CD4-positive, alpha-beta T cell (primary cell): Measurements from ENCODE around the gene HOTAIR. TPM values are rescaled to one million over a fixed set of nuclear protein-coding genes. Genes with fewer than 3 reads are reported as not detected.
A peak's percentile ranks its signal among the peaks of the same experiment; 100 is the strongest.

Source experiments
- ATAC-seq: fragments of 200-7000 bp; cut with Tn5 transposase; one replicate; pipeline ENCODE4 v1.10.0; 2022; ENCODE audit warnings: mild to moderate bottlenecking; ENCODE audit not compliant: poor library complexity
- CTCF ChIA-PET: fragments of 350-600 bp; sonication (Branson Sonifier 250); formaldehyde crosslinking; loops from one replicate; lab custom pipeline; 2021; ENCODE audit warnings: antibody characterized with exemption, inconsistent platforms; lab: Charles Lee
- POLR2A ChIA-PET: fragments of 350-600 bp; sonication (Branson Sonifier 250); formaldehyde crosslinking; loops from one replicate; lab custom pipeline; 2021; ENCODE audit warnings: antibody characterized with exemption, inconsistent platforms; lab: Charles Lee
- DNase-seq, 14 experiments: peaks; one replicate each; pipeline ENCODE4 v3.0.0-alpha.2; 2013 to 2020; ENCODE audit warnings: mixed read lengths in 2 of 14
- H3K27ac ChIP-seq, 2 donors: one replicate each; pipeline versions ENCODE4 v1.5.1 to v1.7.0; 2013; ENCODE audit warnings: low read length in 2 of 2, low read depth in 1 of 2, mild to moderate bottlenecking in 1 of 2
- H3K27me3 ChIP-seq, 2 experiments: 1 replicate in 1 of 2; 2 replicates in 1 of 2; pipeline versions ENCODE4 v1.6.1 to v1.7.0; 2013; ENCODE audit warnings: low read length in 2 of 2, control low read depth in 1 of 2, mild to moderate bottlenecking in 1 of 2, moderate library complexity in 1 of 2; ENCODE audit not compliant: insufficient read depth in 2 of 2, control insufficient read depth in 1 of 2
- H3K36me3 ChIP-seq: one replicate; pipeline ENCODE4 v1.6.1; 2013; ENCODE audit warnings: low read length, control low read depth; ENCODE audit not compliant: insufficient read depth
- H3K4me1 ChIP-seq: one replicate; pipeline ENCODE4 v1.6.1; 2013; ENCODE audit warnings: low read length, control low read depth; ENCODE audit not compliant: insufficient read depth
- H3K4me3 ChIP-seq: one replicate; pipeline ENCODE4 v1.5.1; 2013; ENCODE audit warnings: mild to moderate bottlenecking, low read length, moderate library complexity
- H3K9me3 ChIP-seq, 2 experiments: 1 replicate in 1 of 2; 2 replicates in 1 of 2; pipeline versions ENCODE4 v1.6.1 to v1.7.0; 2013; ENCODE audit warnings: low read length in 2 of 2, mild to moderate bottlenecking in 2 of 2, control low read depth in 1 of 2, moderate library complexity in 1 of 2; ENCODE audit not compliant: control insufficient read depth in 1 of 2, insufficient read depth in 1 of 2
- H3K27ac Mint-ChIP-seq: one replicate; pipeline ENCODE4 v1.8.0; 2020; ENCODE audit warnings: mixed read lengths
- H3K27me3 Mint-ChIP-seq: one replicate; pipeline ENCODE4 v1.8.0; 2021; ENCODE audit warnings: mixed read lengths
- H3K36me3 Mint-ChIP-seq: one replicate; pipeline ENCODE4 v1.8.0; 2021; ENCODE audit warnings: low read depth, mixed read lengths
- H3K4me1 Mint-ChIP-seq: one replicate; pipeline ENCODE4 v1.8.0; 2021; ENCODE audit warnings: low read depth, mixed read lengths
- H3K4me3 Mint-ChIP-seq: one replicate; pipeline ENCODE4 v1.8.0; 2020; ENCODE audit warnings: mild to moderate bottlenecking, mixed read lengths
- H3K9me3 Mint-ChIP-seq: one replicate; pipeline ENCODE4 v1.8.0; 2020; ENCODE audit warnings: mixed read lengths
- intact Hi-C, 2 experiments: fragments of 100-400 bp; cut with DNase I in 1 of 2; cut with micrococcal nuclease in 1 of 2; formaldehyde crosslinking; loops; one replicate each; pipeline versions ENCODE4 v1.15.1 to v1.9.0; 2023 to 2025; cut with DNase I, micrococcal nuclease
- total RNA-seq, 174 experiments: library from RNA in 2 of 174; stranded (reverse) in 2 of 174; gene quantifications; one replicate each; pipeline ENCODE4 v1.2.3 and lab custom pipeline; 2021 to 2026
- TF ChIP-seq, protein P1 (sequence below): fragments of 200-600 bp; IDR thresholded peaks from one replicate; pipeline ENCODE4 v1.8.0; 2022; ENCODE audit warnings: antibody characterized with exemption, mild to moderate bottlenecking

The HOTAIR gene
- total RNA-seq, 2 experiments from 2014 or later, result not detected

DNA sequence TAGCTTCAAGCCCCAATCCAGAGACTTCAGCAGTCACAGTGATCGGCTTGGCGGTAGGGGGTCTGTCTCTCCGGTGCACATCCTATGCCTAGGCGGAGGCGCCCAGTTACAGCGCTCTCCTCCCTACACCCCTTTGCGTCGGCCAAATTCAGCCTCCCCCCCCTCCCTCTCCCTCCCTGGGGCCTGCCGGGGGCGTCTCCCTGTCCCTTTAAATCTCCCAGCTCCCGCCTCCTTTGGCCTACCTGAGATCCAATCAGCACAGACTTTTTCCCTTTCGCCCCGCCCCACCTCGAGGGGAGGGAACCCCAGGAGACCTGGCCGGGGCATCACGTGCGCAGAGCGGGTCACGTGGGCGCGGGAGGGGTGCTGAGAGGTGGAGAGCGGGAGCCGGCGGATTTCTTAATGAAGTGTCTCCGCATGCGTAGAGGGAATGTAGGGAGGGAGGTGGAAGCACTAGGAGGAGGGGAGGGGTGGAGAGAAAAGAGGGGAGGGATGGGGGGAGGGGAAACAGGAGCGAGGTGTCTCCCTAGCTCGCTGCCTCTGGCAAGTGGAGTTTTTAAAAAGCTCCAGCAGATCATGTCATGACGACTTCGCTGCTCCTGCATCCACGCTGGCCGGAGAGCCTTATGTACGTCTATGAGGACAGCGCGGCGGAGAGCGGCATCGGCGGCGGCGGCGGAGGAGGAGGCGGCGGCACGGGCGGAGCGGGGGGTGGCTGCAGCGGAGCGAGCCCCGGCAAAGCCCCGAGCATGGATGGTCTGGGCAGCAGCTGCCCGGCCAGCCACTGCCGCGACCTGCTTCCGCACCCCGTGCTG is 36.2 kb downstream of the HOTAIR start, which contains the start of gene HOXC13:
TSS of gene HOXC13 (plus strand) at position 506 of the 815 bp plus-strand sequence. CDS start at position 582, 76 bp downstream.
- ATAC-seq (peak; percentile 46), DNase-seq (peak in 4 of 14 experiments; percentile 16 to 48 (median 32))
- no peaks in the 10 kb centered on the region for H3K36me3 Mint-ChIP-seq
- Histone ChIP-seq H3K36me3 (no peaks in the 10 kb centered on the region), H3K4me1 (peaks cover 19% of the 10 kb centered on the region), H3K27me3 (peaks cover 82 to 98% of the 10 kb centered on the region in 2 experiments), H3K4me3 (no peak within 1 kb of the TSS), H3K27ac (no peak within 1 kb of the TSS), H3K9me3 (peaks cover 0 to 38% of the 10 kb centered on the region in 2 experiments)
- peaks cover 35% of the 10 kb centered on the region for H3K4me1 Mint-ChIP-seq
- TF ChIP-seq, protein P1, sequence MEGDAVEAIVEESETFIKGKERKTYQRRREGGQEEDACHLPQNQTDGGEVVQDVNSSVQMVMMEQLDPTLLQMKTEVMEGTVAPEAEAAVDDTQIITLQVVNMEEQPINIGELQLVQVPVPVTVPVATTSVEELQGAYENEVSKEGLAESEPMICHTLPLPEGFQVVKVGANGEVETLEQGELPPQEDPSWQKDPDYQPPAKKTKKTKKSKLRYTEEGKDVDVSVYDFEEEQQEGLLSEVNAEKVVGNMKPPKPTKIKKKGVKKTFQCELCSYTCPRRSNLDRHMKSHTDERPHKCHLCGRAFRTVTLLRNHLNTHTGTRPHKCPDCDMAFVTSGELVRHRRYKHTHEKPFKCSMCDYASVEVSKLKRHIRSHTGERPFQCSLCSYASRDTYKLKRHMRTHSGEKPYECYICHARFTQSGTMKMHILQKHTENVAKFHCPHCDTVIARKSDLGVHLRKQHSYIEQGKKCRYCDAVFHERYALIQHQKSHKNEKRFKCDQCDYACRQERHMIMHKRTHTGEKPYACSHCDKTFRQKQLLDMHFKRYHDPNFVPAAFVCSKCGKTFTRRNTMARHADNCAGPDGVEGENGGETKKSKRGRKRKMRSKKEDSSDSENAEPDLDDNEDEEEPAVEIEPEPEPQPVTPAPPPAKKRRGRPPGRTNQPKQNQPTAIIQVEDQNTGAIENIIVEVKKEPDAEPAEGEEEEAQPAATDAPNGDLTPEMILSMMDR, result no peak
- no peak within 1 kb of the TSS for H3K4me3 Mint-ChIP-seq
- intact Hi-C loops, result no loop called here
- ChIA-PET CTCF (no interaction called here), POLR2A (interaction anchor here (1.3 kb wide), 1 partner anchor 10 kb away, joined by 3 read pairs; no protein-coding TSS in a partner anchor)
- H3K27me3 Mint-ChIP-seq, result peaks cover 90% of the 10 kb centered on the region
- no peak within 1 kb of the TSS for H3K27ac Mint-ChIP-seq
- no peaks in the 10 kb centered on the region for H3K9me3 Mint-ChIP-seq

DNA sequence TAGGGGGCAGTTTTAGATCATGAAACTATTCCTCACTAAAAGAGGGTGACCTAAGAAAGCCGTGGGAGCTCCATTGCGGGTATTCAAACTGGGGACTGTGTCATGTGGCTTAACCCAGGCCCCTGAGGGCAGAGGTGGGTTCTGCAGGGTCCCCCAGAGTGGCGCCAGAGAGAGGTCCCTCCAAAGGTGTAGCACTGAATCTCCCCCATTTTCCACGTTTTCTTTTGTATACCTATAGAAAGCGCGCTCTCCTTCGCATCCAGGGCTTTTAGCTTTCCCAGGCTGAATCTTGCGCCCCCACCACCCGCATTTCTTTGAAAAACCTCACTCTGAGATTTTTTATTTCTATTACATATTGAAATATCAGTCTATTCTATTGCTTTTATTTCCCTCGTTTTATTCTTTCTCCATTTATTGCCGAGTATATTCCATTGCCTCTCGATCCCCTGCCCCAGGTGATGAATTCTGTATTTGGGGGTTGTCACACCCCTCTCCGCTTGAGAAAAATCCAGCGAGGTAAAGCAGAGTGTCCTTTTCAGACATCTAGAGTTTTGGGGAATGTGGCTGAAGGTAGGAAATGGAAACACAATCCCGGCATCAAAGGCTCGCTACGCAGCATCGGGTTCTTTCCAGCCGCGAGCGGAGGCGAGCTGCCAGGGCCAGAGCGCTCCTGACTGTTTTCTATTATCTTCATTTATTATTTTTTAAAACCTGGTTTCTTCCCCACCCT is 37.0 kb downstream of the HOTAIR start:
- no peak overlapping the region for H3K27ac ChIP-seq
- H3K27ac Mint-ChIP-seq, result no peak overlapping the region
- intact Hi-C loops, result loop anchor here in 1 of 2 experiments (2.0 kb wide), 1 partner anchor 13 kb away; no protein-coding TSS in a partner anchor
- ChIA-PET POLR2A (interaction anchor here (1.3 kb wide), 1 partner anchor 9 kb away, joined by 3 read pairs; no protein-coding TSS in a partner anchor), CTCF (no interaction called here)
- no peak overlapping the region for H3K4me3 Mint-ChIP-seq
- TF ChIP-seq, protein P1, result no peak
- no peaks in the 10 kb centered on the region for H3K9me3 Mint-ChIP-seq
- H3K36me3 ChIP-seq, result no peaks in the 10 kb centered on the region
- peaks cover 0 to 38% of the 10 kb centered on the region in 2 experiments for H3K9me3 ChIP-seq
- peaks cover 87 to 98% of the 10 kb centered on the region in 2 experiments for H3K27me3 ChIP-seq
- no peak overlapping the region for H3K4me3 ChIP-seq
- DNase-seq (no peak), ATAC-seq (no peak)
- H3K27me3 Mint-ChIP-seq, result peaks cover 90% of the 10 kb centered on the region
- peaks cover 35% of the 10 kb centered on the region for H3K4me1 Mint-ChIP-seq
- H3K36me3 Mint-ChIP-seq, result no peaks in the 10 kb centered on the region
- H3K4me1 ChIP-seq, result peaks cover 19% of the 10 kb centered on the region

DNA sequence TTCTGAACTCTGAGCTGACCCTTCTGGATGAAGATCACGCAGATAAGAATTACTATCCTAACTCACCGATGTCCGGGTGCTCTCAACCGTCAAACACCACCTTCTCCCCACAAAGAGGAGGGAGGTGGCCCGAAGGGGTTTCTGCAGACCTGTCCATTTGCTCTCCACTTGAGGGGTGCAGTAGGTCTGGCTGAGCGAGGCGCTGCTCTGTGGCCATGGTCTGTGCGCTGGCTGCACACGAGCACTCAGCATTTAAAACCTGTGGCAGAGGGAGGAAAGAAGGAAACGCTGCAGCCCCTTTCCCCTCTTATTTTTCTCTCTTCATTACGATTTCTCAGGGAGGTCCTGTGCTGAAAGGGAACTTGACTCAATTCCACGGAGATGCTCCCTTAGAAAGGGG is 37.7 kb downstream of the HOTAIR start:
- Histone ChIP-seq H3K27ac (no peak overlapping the region), H3K9me3 (peaks cover 0 to 38% of the 10 kb centered on the region in 2 experiments), H3K4me1 (peaks cover 19% of the 10 kb centered on the region), H3K36me3 (no peaks in the 10 kb centered on the region), H3K4me3 (no peak overlapping the region), H3K27me3 (peaks cover 89 to 99% of the 10 kb centered on the region in 2 experiments)
- no peaks in the 10 kb centered on the region for H3K36me3 Mint-ChIP-seq
- DNase-seq (no peak), ATAC-seq (no peak)
- no peak overlapping the region for H3K4me3 Mint-ChIP-seq
- H3K27ac Mint-ChIP-seq, result no peak overlapping the region
- peaks cover 90% of the 10 kb centered on the region for H3K27me3 Mint-ChIP-seq
- peaks cover 35% of the 10 kb centered on the region for H3K4me1 Mint-ChIP-seq
- no peaks in the 10 kb centered on the region for H3K9me3 Mint-ChIP-seq
- TF ChIP-seq, protein P1, result no peak
- intact Hi-C loops, result loop anchor here in 1 of 2 experiments (2.0 kb wide), 1 partner anchor 14 kb away; no protein-coding TSS in a partner anchor
- CTCF ChIA-PET, result no interaction called here
- POLR2A ChIA-PET, result no interaction called here
